Measurements from ENCODE around the gene DLGAP1.

The DLGAP1 gene

GRCh38 chr18:3649135-3649632, 805.9 kb downstream of the DLGAP1 start:
- DNase-seq: no peak

GRCh38 chr18:3648641-3649040, 806.5 kb downstream of the DLGAP1 start:
- no peak for DNase-seq

GRCh38 chr18:3648200-3648599, 806.9 kb downstream of the DLGAP1 start:
- no peak for DNase-seq

GRCh38 chr18:3647636-3648035, 807.5 kb downstream of the DLGAP1 start:
- DNase-seq: no peak

- no peak for DNase-seq
Measured at GRCh38 chr18:3645384-3646156, 809.5 kb downstream of the DLGAP1 start.

- no peak for DNase-seq
Measured at GRCh38 chr18:3634250-3634939, 820.7 kb downstream of the DLGAP1 start.

- DNase-seq: no peak
Measured at GRCh38 chr18:3631887-3632286, 823.2 kb downstream of the DLGAP1 start.

- DNase-seq: no peak
Measured at GRCh38 chr18:3626929-3627458, 828.1 kb downstream of the DLGAP1 start.

- DNase-seq: no peak
Measured at GRCh38 chr18:3625742-3626091, 829.4 kb downstream of the DLGAP1 start.

- peak; percentile 90 for DNase-seq
Measured at GRCh38 chr18:3624935-3625741, 830.0 kb downstream of the DLGAP1 start.

- DNase-seq: no peak
Measured at GRCh38 chr18:3624546-3624934, 830.6 kb downstream of the DLGAP1 start.

GRCh38 chr18:3623769-3624545, 831.1 kb downstream of the DLGAP1 start:
- DNase-seq: peak; percentile 23

- DNase-seq: no peak
Measured at GRCh38 chr18:3620146-3621119, 834.7 kb downstream of the DLGAP1 start.

GRCh38 chr18:3619746-3620145, 835.4 kb downstream of the DLGAP1 start:
- DNase-seq: no peak

GRCh38 chr18:3619222-3619621, 835.9 kb downstream of the DLGAP1 start:
- no peak for DNase-seq

- DNase-seq: no peak
Measured at GRCh38 chr18:3616744-3617143, 838.4 kb downstream of the DLGAP1 start.

- no peak for DNase-seq
Measured at GRCh38 chr18:3616142-3616541, 839.0 kb downstream of the DLGAP1 start.

- no peak for DNase-seq
Measured at GRCh38 chr18:3615374-3615985, 839.6 kb downstream of the DLGAP1 start.

- no peak for DNase-seq
Measured at GRCh38 chr18:3612315-3612714, 842.8 kb downstream of the DLGAP1 start.

- DNase-seq: no peak
Measured at GRCh38 chr18:3611313-3612090, 843.6 kb downstream of the DLGAP1 start.

Measured in activated CD4-positive, alpha-beta T cell treated with anti-CD3 and anti-CD28 coated beads, Interleukin-2, amount 50 U/mL, for 16 hours (primary cell).